Kidney epithelial cell (primary cell): ENCODE measurements around the gene P3H3. TPM values are rescaled to one million over a fixed set of nuclear protein-coding genes. Genes with fewer than 3 reads are reported as not detected.
A peak's percentile ranks its signal among the peaks of the same experiment; 100 is the strongest.

Source experiments
- DNase-seq: peaks from one replicate; pipeline ENCODE4 v3.0.0-alpha.2; 2010; ENCODE audit warnings: low read depth
- H3K27me3 ChIP-seq: 2 replicates; pipeline ENCODE4 v1.6.0; 2011; ENCODE audit warnings: low read length; ENCODE audit not compliant: control insufficient read depth, insufficient read depth
- H3K36me3 ChIP-seq: 2 replicates; pipeline ENCODE4 v1.5.1; 2011; ENCODE audit warnings: low read length; ENCODE audit not compliant: control insufficient read depth, insufficient read depth
- H3K4me3 ChIP-seq: 2 replicates; pipeline ENCODE4 v1.5.1; 2011; ENCODE audit warnings: low read depth, mild to moderate bottlenecking, control low read depth, low read length
- total RNA-seq: library from RNA; depleted of rRNA; stranded (reverse); fragments of >200 nt; gene quantifications from 2 replicates; pipeline ENCODE4 v1.2.3, GENCODE V29; 2015
- TF ChIP-seq, protein P1 (sequence below): IDR thresholded peaks from 2 replicates; pipeline ENCODE4 v1.5.1; 2011; ENCODE audit warnings: mild to moderate bottlenecking, moderate library complexity, low read length, control low read depth, inconsistent platforms; ENCODE audit not compliant: insufficient read depth, poor library complexity, severe bottlenecking

P3H3 gene
- total RNA-seq, 1 donor from 2014 or later: 21.8 TPM

DNA sequence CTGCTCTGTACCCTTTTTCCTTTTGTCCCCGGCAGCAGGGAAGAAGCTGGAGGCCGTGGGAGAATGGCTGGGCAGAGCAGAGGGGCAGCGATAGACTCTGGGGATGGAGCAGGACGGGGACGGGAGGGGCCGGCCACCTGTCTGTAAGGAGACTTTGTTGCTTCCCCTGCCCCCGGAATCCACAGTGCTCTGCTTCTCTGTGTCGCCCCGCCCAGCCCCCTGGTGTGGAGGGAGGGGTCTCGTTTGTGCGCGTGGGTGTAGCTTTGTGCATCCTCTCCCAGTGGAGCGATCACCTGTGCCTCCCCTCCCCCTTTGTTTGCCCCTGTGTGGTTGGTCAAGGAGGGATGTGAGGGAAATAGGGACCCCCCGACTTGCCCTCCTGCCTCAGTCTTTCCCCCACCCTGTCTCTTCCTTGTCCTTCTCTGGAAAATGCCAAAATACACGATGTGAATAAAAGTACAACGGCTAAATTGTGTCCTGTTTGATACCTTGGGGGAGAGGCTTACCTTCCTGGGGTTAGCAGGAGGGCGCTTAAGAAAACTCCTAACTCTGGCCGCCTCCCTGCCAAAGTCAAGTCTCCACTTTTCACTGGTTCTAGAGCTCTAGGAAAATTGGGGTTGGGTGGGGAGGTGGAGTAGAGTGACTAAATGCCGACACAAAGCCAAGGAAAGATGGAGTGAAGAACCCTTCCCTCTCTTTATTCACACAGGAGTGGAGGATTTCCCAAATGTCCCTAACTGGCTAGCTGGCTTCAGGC lies 38.1 kb downstream of the P3H3 start:
- DNase-seq: no peak
- Histone ChIP-seq H3K4me3 (no peak overlapping the region), H3K36me3 (peaks cover 13% of the 10 kb centered on the region), H3K27me3 (no peaks in the 10 kb centered on the region)
- TF ChIP-seq, protein P1, sequence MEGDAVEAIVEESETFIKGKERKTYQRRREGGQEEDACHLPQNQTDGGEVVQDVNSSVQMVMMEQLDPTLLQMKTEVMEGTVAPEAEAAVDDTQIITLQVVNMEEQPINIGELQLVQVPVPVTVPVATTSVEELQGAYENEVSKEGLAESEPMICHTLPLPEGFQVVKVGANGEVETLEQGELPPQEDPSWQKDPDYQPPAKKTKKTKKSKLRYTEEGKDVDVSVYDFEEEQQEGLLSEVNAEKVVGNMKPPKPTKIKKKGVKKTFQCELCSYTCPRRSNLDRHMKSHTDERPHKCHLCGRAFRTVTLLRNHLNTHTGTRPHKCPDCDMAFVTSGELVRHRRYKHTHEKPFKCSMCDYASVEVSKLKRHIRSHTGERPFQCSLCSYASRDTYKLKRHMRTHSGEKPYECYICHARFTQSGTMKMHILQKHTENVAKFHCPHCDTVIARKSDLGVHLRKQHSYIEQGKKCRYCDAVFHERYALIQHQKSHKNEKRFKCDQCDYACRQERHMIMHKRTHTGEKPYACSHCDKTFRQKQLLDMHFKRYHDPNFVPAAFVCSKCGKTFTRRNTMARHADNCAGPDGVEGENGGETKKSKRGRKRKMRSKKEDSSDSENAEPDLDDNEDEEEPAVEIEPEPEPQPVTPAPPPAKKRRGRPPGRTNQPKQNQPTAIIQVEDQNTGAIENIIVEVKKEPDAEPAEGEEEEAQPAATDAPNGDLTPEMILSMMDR: no peak

DNA sequence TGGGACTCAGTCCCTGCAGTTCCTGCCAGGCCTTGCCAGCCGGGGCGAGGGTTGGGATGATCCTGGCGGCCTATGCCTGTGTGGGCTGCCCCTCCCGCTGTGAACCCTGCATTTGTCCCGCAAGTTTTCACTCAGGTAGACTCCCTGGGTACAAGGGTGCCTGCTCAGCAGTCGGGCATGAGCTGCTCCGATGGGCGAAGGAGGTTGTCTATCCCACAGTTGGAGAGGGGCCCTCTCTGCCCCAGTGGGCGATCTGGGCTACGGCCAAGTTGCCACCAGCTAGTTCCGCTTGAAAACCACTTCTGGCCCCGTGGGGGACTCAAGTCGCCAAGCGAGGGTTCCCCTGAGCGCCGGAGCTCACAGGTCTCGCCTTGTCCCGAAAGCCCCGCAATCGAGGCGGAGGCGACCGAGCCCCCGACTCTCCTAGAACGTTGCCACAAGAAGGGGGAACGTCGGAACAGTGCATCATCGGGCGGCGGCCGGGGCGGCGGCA lies 38.8 kb downstream of the P3H3 start:
- H3K36me3 ChIP-seq: peaks cover 14% of the 10 kb centered on the region
- H3K27me3 ChIP-seq: no peaks in the 10 kb centered on the region
- H3K4me3 ChIP-seq: peak overlapping the region; percentile 96
- no peak for DNase-seq
- TF ChIP-seq, protein P1: no peak

DNA sequence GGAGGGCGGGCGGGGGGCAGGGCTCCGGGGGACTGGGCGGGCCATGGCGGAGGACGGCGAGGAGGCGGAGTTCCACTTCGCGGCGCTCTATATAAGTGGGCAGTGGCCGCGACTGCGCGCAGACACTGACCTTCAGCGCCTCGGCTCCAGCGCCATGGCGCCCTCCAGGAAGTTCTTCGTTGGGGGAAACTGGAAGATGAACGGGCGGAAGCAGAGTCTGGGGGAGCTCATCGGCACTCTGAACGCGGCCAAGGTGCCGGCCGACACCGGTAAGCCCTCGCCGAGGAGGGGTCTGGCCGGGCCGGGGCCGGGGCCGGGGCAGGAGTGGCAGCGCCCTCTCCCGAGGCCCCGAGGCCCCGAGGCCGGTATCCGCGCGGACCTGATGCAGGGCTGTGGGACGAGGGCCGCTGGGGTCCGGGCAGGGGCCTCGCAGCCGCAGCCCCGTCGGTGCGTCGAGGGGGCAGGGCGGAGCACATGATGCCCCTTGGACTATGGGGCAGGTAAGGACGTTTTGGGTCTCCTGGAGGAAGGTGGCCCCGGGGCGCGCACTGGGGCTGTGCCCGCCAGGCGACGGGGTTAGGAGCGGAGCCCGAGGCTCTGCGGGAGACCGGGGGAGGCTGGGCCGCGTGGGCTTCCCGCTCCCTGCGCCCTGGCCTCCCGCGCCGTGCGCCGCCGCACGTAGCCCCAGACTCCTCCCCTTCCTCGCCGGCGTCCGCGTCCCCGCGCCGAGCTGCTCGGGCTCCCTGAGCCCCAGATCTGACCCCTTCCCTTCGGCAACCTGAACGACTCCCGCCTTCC lies 39.4 kb downstream of the P3H3 start, which contains the start of gene TPI1:
TPI1 (plus strand) TSS at position 119 of the 798 bp plus-strand sequence; CDS start at position 155, 36 bp downstream.
- no peak for DNase-seq
- peaks cover 14% of the 10 kb centered on the region for H3K36me3 ChIP-seq
- no peaks in the 10 kb centered on the region for H3K27me3 ChIP-seq
- TF ChIP-seq, protein P1: no peak
- peak within 1 kb of the TSS; percentile 96 for H3K4me3 ChIP-seq

DNA sequence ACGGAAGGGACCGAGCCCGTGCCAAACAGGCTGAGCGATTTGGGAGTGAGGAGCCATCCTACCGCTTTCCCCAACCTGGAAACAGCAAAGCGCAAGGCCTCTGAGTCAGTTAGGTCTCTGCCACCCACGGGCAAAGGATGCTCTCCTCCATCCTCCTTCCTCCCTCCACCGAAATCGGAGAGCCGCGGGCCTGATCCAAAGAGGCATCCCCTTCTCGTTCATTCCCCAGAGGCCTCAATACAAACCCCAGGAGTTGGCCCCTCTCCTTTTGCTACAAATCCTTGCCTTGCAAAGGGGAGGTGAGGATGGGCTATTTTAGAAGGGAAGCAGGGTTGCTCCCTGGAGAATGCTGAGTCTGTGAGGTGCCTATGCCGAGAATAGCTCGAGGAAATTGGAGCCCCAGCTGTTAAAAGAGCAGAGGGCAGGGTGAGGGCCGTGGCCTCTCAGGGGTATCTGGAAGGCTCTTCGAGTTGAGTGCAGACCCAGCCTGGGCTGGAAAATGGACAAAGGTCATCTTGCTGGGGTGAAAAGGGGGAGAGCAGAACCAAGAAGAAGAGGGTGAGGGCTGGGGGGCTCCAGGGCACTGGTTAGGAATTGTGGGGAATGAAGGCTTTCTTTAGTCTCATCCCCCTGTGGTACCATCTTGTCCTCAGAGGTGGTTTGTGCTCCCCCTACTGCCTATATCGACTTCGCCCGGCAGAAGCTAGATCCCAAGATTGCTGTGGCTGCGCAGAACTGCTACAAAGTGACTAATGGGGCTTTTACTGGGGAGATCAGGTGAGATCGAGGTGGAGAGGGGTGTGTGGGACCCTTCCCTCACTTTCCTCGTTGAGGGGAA lies 40.2 kb downstream of the P3H3 start:
- TF ChIP-seq, protein P1: peak; percentile 12
- H3K4me3 ChIP-seq: peak overlapping the region; percentile 96
- no peaks in the 10 kb centered on the region for H3K27me3 ChIP-seq
- no peak for DNase-seq
- peaks cover 11% of the 10 kb centered on the region for H3K36me3 ChIP-seq
